Loucy (cell line): ENCODE data around the gene PUS10.

Source experiments
- H2AFZ ChIP-seq: fragments of 200-600 bp; sonication (generic); 2 replicates; pipeline ENCODE4 v1.6.0; 2016; ENCODE audit warnings: antibody characterized with exemption, mild to moderate bottlenecking, low read length, moderate library complexity
- H3F3A ChIP-seq: fragments of 200-600 bp; 2 replicates; pipeline ENCODE4 v1.6.0; 2016; ENCODE audit warnings: antibody characterized with exemption, low read depth, mild to moderate bottlenecking
- H3K27me3 ChIP-seq: fragments of 200-600 bp; sonication (generic); 2 replicates; pipeline ENCODE4 v1.6.1; 2014; ENCODE audit warnings: low read length, mild to moderate bottlenecking; ENCODE audit not compliant: insufficient read depth, poor library complexity, severe bottlenecking
- H3K36me3 ChIP-seq: fragments of 200-600 bp; sonication (generic); 2 replicates; pipeline ENCODE4 v1.6.1; 2016; ENCODE audit warnings: low read length; ENCODE audit not compliant: insufficient read depth
- H3K4me1 ChIP-seq: fragments of 200-600 bp; sonication (generic); 2 replicates; pipeline ENCODE4 v1.5.1; 2014; ENCODE audit warnings: low read length, mild to moderate bottlenecking; ENCODE audit not compliant: insufficient read depth, poor library complexity, severe bottlenecking
- H3K4me2 ChIP-seq: fragments of 200-600 bp; sonication (generic); 2 replicates; pipeline ENCODE4 v1.6.0; 2014; ENCODE audit warnings: antibody characterized with exemption, low read length, low read depth, mild to moderate bottlenecking; ENCODE audit not compliant: poor library complexity, severe bottlenecking
- H3K4me3 ChIP-seq: fragments of 200-600 bp; sonication (generic); 2 replicates; pipeline ENCODE4 v1.5.1; 2014; ENCODE audit warnings: low read length, mild to moderate bottlenecking, mixed read lengths; ENCODE audit not compliant: poor library complexity, severe bottlenecking
- H3K79me2 ChIP-seq: fragments of 200-600 bp; sonication (generic); 2 replicates; pipeline ENCODE4 v1.6.1; 2014; ENCODE audit warnings: low read length; ENCODE audit not compliant: insufficient read depth
- H3K9ac ChIP-seq: fragments of 200-600 bp; sonication (generic); 2 replicates; pipeline ENCODE4 v1.6.0; 2014; ENCODE audit warnings: mild to moderate bottlenecking, low read depth, low read length, moderate library complexity; ENCODE audit not compliant: poor library complexity, severe bottlenecking
- H3K9me2 ChIP-seq: fragments of 200-600 bp; sonication (generic); replicated peaks from 2 replicates; pipeline ENCODE4 v1.6.1; 2016; ENCODE audit warnings: low read depth, low read length, mixed read lengths
- H3K9me3 ChIP-seq: fragments of 200-600 bp; sonication (generic); 2 replicates; pipeline ENCODE4 v1.6.1; 2014; ENCODE audit warnings: mild to moderate bottlenecking, antibody characterized with exemption, low read length, low read depth; ENCODE audit not compliant: insufficient read depth
- H4K20me1 ChIP-seq: fragments of 200-600 bp; sonication (generic); 2 replicates; pipeline ENCODE4 v1.6.0; 2014; ENCODE audit warnings: antibody characterized with exemption, low read length, mild to moderate bottlenecking; ENCODE audit not compliant: insufficient read depth, poor library complexity, severe bottlenecking
- CTCF ChIP-seq: fragments of 200-600 bp; sonication (generic); conservative IDR thresholded peaks from 2 replicates; pipeline ENCODE4 v1.5.1; 2014; ENCODE audit warnings: mild to moderate bottlenecking, antibody characterized with exemption, low read length
- EZH2phosphoT487 ChIP-seq: fragments of 200-600 bp; IDR thresholded peaks from 2 replicates; pipeline ENCODE4 v1.6.1; 2018; ENCODE audit warnings: antibody characterized with exemption, mild to moderate bottlenecking, moderate library complexity, borderline replicate concordance

The PUS10 gene

GRCh38 chr2:60959501-60959900, 58.6 kb downstream of the PUS10 start:
- Histone ChIP-seq H3K4me1 (no peaks in the 10 kb centered on the region), H3K9me3 (no peaks in the 10 kb centered on the region), H3K79me2 (no peaks in the 10 kb centered on the region), H3K36me3 (no peaks in the 10 kb centered on the region), H3K27me3 (no peaks in the 10 kb centered on the region), H3K9ac (no peak overlapping the region), H2AFZ (no peak overlapping the region), H4K20me1 (no peaks in the 10 kb centered on the region), H3F3A (no peaks in the 10 kb centered on the region), H3K4me2 (no peak overlapping the region), H3K4me3 (no peak overlapping the region), H3K9me2 (no peaks in the 10 kb centered on the region)
- TF ChIP-seq CTCF (no peak), EZH2phosphoT487 (no peak)

GRCh38 chr2:60958800-60959199, 59.3 kb downstream of the PUS10 start:
- no peaks in the 10 kb centered on the region for H3K4me1 ChIP-seq
- no peak overlapping the region for H2AFZ ChIP-seq
- no peaks in the 10 kb centered on the region for H3K79me2 ChIP-seq
- no peaks in the 10 kb centered on the region for H3K9me2 ChIP-seq
- no peak for TF ChIP-seq EZH2phosphoT487
- TF ChIP-seq CTCF: no peak
- no peak overlapping the region for H3K4me3 ChIP-seq
- H3F3A ChIP-seq: no peaks in the 10 kb centered on the region
- no peaks in the 10 kb centered on the region for H4K20me1 ChIP-seq
- H3K9ac ChIP-seq: no peak overlapping the region
- H3K36me3 ChIP-seq: no peaks in the 10 kb centered on the region; the same call in 1 of the 2 replicates
- no peak overlapping the region for H3K4me2 ChIP-seq
- H3K9me3 ChIP-seq: no peaks in the 10 kb centered on the region
- no peaks in the 10 kb centered on the region for H3K27me3 ChIP-seq

- H2AFZ ChIP-seq: no peak overlapping the region
- H3K9ac ChIP-seq: no peak overlapping the region
- no peaks in the 10 kb centered on the region for H3K4me1 ChIP-seq
- no peaks in the 10 kb centered on the region for H3F3A ChIP-seq
- no peaks in the 10 kb centered on the region; the same call in 1 of the 2 replicates for H3K36me3 ChIP-seq
- H3K9me2 ChIP-seq: no peaks in the 10 kb centered on the region
- no peaks in the 10 kb centered on the region for H3K27me3 ChIP-seq
- TF ChIP-seq CTCF (no peak), EZH2phosphoT487 (no peak)
- H3K9me3 ChIP-seq: no peaks in the 10 kb centered on the region
- H4K20me1 ChIP-seq: no peaks in the 10 kb centered on the region
- H3K4me2 ChIP-seq: no peak overlapping the region
- H3K4me3 ChIP-seq: no peak overlapping the region
- no peaks in the 10 kb centered on the region for H3K79me2 ChIP-seq
Observed at GRCh38 chr2:60958361-60958760, 59.7 kb downstream of the PUS10 start.
